ENCODE measurements around the gene ANKRD34A.

Gene ANKRD34A

DNA sequence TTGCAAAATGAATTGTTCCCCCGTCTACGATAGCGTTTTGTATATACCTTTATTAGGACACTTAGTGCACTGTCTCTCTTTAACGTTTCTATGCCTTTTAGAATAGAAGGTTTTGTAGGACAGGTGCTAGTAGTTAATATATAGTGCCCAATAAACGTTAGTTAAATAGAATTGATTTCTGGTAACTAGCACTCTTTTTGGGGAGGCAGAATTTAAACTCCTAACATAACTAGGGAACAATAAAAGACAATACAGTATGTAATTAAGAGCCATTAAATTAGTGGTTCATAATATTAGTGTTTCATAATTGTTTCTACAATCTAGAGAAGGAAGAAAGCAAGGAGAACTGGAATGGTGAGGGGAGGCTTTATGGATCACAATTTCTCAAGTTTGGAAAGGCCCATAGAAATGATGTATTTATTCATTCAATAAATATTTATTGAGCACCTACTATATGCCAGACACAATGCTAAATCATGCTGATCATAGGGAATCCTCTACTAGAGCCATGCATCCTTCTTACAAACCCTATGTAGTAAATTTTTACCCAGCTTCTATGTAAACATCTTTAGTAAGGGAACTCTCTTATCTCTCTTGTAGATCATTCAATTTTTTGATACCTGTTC lies 857 bp upstream of the ANKRD34A start:
- DNase-seq = no peak

DNA sequence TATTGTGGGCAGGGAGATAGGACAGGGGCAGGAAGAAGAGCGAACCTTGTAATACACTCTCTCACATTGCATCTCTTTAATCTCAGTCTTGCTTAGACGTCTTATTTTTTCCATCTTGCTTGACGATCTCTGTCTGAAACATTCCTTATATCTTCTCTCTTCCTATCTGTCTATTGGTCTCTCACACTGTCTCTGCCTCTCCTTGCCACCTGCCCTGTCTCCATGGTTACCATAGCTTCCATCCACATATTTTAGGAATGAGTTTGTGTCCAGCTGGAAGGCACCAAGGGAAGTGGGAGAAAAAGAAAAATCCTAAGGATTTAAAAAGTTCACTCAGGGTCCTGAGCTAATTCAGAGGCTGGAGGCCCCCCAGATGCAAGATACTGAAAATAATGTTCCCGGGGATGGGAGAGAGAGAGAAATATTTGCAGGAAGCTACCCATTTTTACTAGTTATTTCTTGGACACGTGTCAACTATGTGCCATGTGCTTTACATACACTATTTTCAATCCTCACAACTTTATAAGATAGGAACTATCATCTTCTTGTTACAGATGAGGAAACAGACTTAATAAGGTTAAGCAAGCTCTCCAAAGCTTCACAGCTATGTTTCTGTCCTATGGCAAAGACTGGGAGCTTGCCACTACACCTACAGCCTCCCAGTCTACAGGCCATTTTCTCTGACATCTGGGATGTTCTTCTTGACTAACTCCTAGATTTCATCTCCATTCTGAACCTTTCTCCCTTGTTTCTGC lies 933 bp downstream of the ANKRD34A start:
- DNase-seq = no peak

DNA sequence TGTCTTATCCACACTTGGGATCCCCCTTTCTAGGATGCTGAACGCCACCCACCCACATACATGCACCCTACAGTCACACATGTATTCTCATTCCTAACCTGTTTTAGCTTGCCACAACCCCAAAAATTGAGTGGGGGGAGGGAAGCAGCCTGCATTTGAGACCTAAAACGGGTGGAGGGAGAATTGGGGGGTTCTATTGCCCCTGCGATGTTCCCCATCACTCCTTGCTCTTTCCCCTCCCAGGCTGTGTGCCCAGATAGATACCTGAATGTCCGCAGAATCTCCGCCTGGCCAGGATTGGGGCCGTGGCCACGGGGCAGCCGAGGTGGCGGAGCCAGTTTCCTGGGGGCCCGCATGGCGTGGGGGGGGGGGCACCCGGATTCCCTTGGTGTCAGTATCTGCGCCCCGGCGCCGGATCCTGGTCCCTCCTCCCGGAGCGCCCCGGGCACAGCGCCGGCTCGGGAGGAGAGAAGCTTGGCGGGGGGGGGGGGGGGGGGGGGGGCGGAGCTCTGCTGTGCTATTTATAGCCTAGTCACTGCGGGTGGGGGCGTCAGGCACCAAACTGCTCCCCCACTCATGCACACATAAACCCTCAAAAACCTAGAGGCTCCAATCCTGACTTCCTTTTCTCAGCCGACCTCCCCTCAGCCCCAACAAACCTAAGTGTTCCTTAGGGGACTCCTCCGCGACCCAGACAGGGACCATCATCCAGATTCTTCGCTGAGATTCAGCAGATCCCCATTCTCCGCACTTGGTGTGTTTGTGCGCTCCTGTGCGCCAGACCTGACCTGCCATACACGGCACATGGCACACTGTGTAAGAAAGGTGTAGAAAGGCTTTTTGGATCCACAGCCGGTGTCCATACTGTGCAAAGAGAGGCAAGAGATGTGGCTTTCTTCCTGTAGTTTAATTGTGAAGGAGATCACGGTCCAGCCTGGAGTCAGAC lies 1.9 kb downstream of the ANKRD34A start:
- DNase-seq = no peak

DNA sequence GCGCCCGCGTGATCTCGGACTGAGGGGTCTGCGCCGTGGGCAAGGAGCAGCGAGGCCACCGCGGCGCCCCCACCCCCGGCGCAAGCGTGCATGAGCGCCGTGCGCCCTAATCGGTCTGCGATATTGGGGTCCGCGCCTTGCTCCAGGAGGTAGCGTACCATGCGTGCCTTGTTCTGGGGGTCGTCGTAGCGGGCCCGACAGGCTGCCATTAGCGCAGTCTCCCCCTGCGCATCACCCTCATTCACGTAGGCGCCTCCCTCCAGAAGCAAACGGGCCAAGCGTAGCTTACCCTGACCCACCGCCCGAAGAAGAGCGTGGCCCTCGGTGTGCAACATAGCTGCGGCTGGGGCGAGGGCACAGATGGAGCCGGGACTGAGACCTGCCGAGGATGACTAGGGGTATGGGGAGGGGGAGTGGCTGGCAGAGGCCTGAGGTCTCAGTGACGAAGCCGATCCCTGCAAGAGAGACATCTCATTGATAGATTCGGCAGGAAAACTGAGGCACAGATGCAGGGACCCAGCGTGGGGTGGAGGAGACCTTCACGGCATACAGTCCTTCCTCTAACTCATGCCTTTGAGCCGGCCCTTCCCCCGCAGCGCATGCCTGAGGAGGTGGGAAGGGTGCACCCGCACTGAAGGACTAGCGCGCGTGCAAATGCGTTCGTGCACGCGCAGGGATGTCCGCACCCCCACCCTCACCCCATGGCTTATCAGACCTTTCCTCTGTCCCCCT lies 2.8 kb downstream of the ANKRD34A start:
- DNase-seq = no peak

DNA sequence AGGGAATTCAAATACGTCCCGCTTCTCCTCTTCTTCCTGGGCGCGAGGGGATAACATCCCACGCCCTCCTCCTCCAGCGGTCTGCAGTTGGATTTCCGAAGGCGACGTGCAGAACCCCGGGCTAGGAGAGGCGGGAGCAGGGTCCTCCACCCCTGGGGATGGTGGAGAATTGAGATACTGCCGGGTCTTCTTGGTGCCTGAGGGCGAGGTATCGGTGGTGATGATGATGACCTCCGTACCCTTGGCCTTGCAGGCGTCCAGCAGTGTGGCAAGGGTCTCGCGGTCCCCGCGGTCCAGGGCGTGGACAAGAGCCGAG lies 3.3 kb downstream of the ANKRD34A start:
- DNase-seq = no peak

DNA sequence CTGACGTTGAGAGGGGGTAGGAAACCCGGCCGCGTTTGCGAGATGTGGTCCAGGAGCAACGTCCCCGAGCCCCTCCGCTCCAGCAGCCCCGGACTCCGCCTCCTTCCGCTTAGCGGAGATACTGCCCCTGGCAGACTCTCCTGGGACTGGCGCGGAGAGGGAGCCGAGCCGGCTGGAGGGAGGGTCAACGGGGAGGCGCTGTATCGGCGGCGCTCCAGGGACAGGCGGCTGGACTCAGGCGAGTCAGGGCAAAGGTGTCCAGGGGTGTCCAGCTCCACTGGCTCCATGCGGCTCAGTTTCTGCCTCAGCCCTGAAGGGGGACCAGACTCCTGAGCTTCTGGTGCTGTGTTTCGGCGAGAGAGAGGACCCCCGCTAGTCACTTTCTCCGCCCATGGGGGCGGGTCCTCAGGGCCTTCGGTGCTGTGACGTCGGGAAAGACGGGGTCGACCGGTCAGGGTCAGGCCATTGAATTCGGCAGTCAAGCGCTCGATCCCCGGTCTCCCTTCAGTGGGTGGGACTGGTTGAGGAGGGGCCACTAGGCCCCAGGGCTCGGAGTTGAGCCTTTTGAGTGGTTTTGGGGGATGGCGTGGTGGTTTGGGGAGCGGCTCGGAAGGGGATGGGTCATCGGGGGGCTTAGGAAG lies 3.8 kb downstream of the ANKRD34A start:
- peak; percentile 48 for DNase-seq

DNA sequence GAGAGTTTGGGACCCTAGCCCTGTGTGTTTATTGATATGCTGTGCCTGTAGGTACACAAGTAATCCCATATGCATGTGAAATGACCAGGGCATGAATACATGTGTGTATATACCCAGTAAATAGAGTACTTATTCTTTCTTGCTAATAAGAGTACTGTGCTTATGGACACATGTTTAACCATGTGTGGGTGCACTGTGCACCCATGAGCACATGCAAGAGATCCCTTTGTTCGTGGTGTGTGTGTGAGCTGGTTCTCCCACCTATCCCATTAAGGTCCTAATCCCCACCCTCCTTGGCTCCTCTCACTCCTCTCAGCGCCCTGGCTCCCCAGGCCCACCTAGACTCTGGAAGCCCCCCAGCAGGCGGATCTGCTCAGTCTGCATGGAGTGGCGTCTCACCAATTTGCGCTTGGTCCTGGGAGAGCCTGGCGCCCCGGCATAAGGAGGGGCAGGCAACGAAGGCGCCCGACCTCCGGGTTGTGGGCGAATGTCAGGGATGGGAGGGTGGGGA lies 4.4 kb downstream of the ANKRD34A start:
- DNase-seq = no peak

DNA sequence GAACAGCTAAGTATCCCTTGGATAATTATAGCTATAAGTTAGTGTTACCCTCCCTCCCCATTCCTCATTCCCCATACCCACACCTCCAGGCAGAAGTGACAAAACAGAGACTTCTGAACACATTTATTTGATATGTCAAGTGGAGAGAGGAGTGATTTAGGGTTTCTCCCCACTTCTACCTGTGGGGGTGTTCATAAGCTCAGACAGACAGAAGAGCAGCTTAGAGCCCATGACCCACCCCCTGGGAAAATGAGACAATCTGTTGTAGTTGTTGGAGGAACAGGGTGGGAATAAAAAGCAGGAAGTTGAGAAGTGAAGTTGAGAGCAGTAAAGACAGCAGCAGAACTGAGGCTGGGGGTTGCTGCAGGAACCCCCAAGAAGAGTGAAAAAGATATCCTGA lies 5.0 kb downstream of the ANKRD34A start:
- DNase-seq = no peak

DNA sequence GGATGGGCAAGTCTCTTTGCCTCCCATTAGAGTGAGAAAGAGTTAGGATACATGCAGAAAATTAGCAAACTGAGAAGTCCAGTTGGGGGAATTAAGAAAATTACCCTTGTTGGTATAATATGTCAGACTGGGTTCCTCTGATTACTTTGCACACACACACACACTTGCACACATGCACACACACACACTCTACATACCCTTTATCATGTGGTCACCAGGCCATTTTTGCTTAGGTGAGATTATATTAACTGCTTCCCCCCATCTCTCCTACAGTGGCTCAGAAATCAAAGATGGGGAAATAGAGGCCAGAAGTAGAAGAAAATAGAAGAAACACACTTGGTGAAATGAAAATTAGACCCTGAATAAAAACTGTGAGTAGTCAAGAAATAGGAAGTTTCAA lies 5.6 kb downstream of the ANKRD34A start:
- no peak for DNase-seq

DNA sequence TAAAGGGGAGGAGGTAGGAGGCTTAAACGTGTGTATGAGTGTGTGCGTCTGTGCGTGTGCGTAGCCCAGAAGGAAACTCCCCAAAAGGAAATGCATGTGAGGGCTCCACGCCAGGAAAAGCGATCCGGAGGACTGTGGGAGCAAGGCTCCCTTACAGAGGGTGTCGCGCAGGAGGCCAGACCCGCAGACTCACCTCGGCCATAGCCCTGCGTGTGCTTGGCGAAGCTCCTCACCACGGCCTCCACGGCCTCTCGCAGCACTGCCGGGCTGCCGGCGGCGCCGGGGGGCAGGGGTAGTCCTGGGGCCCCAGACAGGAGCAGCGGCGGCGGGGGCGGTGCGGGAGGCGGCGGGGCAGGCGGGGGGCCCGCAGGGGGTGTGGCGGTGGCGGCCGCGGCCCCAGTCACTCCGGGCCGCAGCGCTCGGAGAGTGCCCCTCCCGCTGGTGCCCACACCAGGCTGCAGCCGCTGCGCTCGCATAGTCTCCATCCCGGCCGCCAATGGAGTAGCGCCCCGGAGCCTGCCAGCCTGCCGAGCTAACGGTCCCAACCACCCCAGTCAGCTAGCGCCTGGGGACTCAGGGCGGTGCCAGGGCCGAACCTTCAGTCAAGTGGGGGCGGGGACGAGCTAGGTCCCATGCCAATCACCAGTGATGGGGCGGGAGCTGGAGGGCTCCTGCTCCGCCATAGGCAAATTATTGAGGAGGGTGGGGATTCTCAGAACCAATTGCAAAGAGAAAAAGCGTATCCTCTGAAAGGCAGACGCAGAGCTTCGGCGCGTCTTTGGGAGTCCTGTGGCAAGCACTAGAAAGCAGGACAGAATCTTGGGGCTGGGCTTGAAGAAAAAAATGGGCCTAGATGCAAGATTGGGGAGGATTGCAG lies 6.7 kb downstream of the ANKRD34A start, which contains the start of gene LIX1L:
Gene LIX1L, minus strand, starts transcription at position 575 of the 877 bp plus-strand sequence. Its CDS starts 90 bp downstream, at position 485.
- peak; percentile 95 for DNase-seq

DNA sequence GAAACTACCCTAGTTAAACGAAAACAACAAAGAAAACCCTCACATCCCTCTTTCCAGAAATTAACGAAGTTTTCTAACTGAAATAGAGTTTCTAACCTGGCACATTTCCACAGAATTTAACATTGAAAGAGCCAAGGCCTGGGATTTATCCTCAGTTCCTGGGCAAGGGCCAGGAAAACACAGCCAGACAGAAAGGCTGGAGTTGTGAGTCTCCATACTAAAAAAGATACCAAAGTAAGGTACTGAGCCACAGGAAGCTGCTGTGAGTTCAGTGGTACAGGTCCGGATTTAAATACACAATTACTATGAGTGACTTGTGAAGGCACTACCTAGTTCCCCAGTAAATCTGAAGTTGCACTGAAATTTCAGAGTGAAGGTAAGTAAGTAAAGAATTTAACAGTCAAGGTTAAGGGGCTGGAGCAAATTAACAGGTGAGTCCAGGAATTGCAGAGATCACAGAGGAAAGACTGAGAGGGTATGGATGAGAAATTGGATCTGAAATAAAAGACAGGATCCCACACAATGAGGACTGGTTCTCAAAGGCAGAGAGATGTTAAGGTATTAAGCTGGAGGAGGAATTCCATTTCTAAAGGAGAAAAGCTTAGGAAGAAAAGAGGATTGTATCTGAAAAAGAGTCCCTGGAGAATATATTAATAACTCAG lies 7.5 kb downstream of the ANKRD34A start:
- DNase-seq = no peak

DNA sequence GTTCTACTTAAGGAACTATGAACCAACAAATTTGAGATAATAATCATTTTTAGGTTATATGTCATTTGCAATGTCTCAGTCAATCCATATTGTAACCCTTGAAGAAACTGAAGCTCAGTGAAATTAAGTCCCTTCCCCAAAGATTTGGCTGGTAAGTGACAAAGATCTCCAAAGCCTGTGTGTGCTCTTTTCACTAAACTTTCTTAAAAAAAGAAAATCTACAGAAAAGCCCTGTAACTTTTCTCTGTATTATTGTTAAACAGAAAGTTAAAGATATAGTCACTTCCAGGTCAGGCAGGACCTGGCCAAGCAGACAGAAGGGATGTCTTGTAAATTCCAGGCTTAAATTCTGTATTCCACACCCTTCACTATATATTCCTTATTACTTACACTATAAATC lies 8.0 kb downstream of the ANKRD34A start:
- no peak for DNase-seq

DNA sequence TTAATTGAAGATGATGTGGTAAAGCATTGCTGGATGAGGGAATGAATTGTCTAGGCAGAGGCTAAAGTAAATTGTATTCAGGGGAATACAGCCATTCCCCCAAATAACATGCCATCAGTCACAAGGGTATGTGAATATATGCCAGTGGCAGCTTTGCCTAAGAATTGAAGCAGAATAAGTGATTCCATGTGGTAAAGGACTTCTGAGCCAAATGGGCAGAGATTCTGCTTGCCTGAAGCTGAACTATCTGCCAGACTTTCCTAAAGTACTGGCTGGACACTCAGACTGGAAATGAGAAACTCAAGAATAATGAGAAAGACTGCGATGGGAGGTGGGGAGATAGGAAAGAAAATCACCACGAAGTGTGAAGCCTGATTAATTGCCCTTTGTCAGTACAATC lies 8.9 kb downstream of the ANKRD34A start:
- DNase-seq = no peak

DNA sequence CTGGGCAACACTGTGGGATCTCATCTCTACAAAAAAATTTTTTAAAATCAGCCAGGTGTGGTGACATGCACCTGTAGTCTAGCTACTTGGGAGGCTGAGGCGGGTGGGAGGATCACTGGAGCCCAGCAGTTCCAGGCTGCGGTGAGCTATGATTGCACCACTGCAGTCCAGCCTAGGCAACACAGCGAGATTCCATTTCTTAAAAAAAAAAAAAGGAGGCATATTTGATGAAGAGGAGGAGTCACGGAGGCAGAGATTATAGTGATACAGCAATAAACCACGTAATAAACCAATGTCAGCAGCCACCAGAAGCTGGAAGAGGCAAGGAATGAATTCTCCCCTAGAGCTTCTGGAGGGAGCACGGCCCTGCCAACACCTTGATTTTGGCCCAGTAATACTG lies 10.5 kb downstream of the ANKRD34A start:
- DNase-seq = no peak

DNA sequence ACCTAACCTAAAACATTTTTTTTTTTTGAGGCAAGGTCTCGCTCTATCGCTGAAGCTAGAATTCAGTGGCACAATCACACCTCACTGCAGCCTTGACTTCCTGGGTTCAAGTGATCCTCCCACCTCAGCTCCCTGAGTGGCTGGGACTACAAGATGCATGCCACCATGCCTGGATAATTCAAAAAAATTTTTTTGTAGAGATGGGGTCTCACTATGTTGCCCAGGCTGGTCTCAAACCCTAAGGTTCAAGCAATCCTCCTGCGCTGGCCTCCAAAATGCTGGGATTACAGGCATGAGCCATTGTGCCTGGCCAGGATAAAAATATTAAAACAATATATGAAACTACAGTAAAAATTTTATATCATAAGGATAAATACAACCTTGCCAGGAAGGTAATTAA lies 11.5 kb downstream of the ANKRD34A start:
- no peak for DNase-seq

DNA sequence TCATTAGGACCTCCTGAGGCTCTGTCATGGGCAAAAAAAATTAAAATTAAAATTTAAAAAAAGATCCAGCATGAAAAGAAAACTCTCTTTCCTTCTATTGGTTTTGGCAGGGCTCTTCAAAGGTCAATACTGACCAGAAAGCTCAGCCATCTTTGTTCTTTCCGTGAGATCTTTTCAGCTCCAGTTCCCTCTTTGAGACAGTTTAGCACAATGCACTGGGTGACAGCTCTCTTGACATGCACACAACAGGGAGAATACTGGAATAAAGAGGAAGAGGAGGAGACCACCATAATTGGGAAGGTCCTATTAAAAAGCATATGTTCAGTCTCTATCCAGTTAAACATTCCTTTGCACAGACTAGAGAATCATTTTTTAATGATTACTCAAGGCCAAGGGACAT lies 12.8 kb downstream of the ANKRD34A start:
- no peak for DNase-seq

DNA sequence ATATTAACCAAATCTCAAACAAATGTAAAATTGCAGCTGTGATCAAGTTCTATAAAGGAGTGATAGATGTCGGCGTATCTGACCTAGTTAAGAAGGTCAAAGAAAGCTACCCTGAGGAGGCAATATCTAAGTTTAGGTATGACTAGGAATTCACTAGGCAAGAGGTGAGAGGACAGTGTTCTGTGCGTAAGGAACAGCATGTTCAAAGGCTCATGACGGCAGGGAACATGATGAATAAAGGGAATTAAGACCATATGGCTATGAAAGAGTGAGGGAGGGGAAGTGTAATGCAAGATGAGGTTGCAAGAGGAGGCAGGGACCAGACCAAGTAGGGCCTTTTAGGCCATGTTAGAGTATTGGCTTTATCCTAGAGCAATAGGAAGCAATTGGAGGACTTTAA lies 15.2 kb downstream of the ANKRD34A start:
- DNase-seq = no peak

DNA sequence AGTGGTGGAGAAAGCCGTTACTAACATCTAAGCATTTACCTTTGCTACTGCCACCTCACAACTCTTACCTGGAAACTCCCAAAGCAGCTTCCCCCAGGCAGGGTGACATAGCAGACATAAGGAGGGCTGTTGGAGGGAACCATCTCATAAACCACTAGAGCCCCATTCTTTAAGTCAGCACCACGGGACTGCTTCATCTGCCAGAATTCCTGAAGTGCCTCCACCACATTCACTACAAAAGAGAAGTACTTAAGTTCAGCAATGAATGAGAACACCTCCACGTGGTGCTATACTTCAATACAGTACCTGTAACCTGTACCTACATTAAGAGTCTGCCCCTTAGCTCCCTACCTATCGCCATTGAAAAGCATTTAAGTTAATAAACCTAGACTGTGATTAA lies 16.8 kb downstream of the ANKRD34A start:
- no peak for DNase-seq

DNA sequence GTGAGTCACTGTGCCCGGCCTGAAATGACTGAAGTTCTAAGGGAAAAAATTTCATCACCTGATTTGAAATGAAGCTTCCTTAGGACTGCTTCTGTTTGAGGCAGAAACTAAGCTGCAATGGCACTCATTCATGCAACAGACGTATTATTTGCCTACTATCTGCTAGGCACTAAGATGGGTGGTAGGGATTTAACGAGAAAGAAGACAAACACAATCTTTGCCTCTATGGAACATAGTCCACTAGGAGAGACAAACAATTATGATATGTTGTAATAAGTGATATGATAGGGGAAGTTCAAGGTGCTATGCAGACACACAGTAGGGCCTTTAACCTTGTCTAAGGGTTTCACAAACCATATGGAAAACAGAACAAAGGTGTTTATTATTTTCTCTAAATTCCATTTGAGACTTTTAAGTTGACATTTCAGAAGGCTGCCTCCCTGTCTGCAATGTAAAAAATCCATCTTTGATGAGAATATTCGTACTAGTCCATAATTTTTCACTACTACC lies 17.8 kb downstream of the ANKRD34A start:
- DNase-seq = no peak

DNA sequence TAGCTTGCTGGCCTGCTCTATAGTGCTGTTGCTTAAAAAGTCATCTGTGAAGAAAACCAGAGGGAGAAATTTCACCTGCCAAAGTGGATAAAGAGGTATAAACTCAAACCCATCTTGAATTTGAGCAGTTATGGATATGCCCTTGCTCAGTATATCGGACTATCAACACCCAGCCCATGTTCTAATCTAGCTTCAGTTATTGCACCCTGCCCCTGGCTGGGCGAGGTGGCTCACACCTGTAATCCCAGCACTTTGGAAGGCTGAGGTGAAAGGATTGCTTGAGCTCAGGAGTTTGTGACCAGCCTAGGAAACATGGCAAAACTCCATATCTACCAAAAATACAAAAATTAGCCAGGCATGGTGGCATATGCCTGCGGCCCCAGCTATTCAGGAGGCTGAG lies 19.8 kb downstream of the ANKRD34A start:
- no peak for DNase-seq
